Measurements from ENCODE around the gene SETD7.

- TF ChIP-seq POLR2AphosphoS5 (IDR thresholded peaks at IDR 0.05; ENCODE audit: low read depth, low read length): no peak
- no peak for TF ChIP-seq REST (IDR thresholded peaks at IDR 0.05; ENCODE audit: insufficient read depth in 1 of 2, low read depth in 2 of 2, low read length in 2 of 2)
These were observed 921 bp upstream of the SETD7 start for GRCh38 chr4:139556724-139557555.
